Activated CD4-positive, CD25-positive, alpha-beta regulatory T cell treated with anti-CD3 and anti-CD28 coated beads, Interleukin-2, amount 50 U/mL, for 16 hours (primary cell): ENCODE data around the gene RBM18.

ENCODE experiments used
- DNase-seq: peaks from one replicate; pipeline ENCODE4 v3.0.0-alpha.2; 2020; ENCODE audit warnings: low read depth, low spot score

The RBM18 gene

DNA sequence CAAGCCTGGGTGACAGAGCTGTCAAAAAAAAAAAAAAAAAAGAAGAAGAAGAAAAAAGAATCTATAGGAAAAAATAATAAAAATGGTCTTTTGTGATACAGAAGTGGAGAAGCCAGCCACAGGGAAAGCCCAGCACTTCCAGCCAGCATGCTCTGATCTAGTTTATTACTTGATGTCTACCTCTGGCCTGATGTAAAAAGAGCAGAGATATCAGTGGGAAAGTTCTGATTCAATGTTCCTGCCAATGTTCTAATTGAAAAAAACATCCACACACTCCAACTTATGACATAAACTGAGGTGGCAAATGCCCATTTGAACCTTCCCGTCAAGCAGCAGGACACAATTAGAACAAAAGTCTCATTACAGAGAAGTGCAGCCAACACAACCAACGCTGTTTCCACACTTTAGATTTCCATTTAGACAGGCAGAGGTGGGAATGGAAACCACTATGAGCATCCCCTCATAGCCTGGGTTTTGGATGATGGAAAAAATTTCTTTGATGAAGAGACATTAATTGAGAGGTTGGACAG, 5.7 kb downstream of the RBM18 start:
- DNase-seq = no peak

DNA sequence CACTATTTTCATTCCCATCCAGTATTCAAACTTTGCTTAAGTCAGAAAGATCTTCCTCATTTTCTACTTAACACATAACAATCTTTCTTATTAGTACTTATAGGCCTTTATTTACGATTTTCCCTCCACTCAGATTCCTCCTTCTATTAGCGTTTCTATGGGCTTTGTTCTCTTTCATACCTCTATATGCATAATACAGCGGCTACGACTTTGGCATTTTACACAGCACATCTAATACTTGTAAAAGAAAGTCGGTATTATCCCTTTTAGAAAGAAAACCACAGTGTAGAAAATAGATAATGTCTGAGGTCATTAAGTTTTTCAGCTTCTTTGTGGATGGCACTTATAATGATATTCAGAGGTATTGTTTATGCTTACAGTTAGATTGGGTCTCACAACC, 8.4 kb downstream of the RBM18 start:
- no peak for DNase-seq

DNA sequence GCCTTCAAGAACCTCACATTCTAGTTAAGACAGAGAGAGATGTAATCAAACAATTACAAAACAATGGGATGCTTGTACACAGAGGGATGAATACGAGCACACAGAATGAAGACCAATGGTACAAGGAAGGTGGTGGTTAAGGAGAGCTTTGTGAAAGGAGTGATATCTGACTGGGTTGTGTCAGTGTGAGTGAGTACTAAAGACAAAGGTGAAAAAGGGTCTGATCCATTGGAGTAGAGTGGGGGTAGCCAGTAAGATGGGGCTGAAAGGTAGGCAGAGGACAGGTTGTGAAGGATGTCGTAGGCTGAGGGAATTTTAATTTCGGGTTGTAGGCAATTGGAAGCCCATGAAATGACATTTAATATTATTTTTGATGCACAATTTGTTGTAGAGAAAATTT, 9.9 kb downstream of the RBM18 start:
- no peak for DNase-seq

DNA sequence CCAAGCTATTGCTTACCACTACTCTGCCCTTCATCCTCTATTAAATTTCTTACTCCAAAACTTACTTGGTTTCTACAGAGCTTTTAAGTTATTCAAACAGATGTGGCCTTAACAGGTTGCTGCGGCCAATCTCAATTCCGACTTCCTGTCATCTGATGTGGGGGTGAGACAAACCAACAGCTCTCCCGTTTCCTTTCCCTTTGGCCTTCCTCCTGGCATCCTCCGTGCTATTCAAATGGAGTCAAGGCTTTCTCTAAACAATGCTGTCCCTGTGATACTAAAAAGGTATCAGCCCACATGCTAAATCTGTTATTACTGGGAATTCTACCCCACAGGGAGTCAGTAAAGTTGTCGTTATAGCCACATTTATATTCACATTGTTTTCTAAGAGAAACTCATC, 11.8 kb downstream of the RBM18 start:
- no peak for DNase-seq

DNA sequence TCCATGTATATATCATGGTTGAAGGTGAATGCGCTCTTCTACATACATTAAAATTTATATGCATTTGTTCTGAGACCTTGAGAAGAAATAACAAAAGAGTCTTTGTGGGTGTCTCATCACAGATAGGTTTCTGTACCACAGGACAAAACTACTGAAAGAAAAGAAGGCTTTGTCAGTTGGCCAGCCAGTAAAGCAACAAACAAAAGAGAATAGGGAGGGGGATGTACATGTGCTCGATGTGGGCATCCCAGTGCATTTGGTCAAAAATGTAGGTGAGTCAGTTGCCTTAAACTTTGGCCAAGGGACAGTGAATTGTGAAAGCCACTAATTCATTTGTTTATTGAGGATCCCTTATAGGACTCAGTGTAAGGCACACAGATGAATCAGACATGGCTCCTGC, 13.3 kb downstream of the RBM18 start:
- DNase-seq = no peak

DNA sequence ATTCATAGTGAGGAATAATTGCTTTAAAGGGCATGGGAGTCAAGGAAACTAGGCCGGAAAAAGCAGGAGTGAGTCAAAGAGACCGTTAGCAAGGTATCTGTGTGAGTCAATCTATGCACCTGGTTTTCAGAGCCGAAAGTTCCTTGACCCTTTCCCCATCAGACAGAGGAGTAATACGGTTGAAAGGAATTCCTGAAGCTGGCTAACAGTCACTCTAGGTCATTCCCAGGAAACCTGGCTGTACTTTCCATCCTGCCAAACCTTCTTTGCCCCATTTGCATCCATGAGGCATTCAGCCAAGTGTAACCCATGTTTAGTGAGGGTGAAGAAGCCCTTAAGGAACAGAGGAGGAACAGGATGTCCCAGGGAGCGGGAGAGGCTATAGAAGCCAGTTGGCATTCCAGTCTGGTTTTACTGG, 16.2 kb downstream of the RBM18 start:
- DNase-seq = no peak

DNA sequence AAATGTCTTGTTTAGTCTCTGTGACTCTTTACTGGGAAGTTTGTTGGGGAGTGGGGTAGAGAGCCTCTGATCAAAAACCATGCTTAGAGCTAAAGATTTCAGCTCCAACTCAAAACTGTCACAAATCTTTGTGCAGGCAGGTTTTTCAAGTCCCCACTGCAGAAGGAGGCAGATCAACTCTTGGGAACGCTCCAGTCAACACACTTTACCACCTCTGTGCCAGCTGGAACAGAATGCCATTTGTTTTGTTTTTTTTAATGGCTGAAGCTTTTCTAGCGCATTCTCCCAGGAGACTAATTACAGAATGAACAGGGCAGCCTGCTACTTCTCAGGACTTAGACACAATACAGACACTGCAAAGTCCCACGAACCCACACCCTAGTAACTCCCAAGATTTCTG, 18.0 kb downstream of the RBM18 start:
- no peak for DNase-seq

DNA sequence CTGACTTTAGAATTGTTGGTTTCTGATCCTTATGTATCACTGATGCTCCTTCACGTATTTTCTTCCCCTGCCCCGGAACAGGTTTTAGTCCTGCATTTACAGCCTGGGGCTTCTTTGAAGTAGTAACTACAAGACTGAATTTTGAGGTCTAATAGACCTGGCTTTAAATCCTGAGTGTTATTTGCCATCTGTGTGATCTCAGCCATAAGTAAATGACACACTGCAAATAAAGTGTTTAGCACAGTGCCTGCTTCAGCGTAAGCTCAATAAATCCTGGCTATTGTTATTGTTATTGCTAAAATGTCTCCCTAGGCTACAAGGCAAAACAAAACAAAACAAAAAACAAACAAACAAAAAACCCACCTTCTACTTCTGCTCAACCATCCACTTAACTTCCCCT, 20.3 kb downstream of the RBM18 start:
- no peak for DNase-seq

DNA sequence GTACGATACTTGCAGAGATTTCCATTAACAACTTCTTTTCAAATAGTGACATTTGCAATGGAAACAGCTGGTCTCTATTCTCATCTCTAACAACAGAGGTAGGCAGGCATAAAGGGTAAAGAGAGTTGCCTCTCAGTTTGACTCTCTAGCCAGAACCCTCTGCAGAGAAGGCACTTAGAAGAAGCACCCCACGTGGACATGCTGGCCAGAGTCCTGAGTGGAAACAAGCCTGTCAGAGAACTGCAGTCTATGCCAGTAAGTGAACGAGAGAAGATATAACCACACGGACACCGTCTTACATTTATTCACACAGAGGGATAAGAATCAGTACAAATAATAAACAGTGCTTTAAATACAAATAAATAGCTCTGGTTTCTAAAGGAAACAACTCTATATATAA, 24.9 kb downstream of the RBM18 start:
- DNase-seq = no peak

DNA sequence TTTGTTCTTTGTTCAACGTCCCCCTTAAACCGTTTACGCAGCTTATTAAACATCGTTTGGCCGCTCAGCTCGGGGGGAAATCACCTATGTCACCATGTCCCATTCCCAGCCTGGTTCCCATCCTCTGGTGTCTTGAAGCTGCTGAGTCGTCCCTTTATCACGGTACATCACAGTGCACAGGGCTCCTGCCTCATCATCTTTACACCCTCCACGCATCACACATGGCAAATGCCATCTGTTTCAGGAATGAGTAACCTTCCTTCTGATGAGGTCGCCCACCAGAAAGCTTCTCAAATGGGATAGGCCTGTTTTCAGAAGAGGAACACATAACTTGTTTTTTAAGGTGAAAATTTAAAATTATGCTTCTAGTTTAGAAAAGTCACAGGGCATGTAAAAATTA, 28.0 kb downstream of the RBM18 start:
- DNase-seq = no peak

DNA sequence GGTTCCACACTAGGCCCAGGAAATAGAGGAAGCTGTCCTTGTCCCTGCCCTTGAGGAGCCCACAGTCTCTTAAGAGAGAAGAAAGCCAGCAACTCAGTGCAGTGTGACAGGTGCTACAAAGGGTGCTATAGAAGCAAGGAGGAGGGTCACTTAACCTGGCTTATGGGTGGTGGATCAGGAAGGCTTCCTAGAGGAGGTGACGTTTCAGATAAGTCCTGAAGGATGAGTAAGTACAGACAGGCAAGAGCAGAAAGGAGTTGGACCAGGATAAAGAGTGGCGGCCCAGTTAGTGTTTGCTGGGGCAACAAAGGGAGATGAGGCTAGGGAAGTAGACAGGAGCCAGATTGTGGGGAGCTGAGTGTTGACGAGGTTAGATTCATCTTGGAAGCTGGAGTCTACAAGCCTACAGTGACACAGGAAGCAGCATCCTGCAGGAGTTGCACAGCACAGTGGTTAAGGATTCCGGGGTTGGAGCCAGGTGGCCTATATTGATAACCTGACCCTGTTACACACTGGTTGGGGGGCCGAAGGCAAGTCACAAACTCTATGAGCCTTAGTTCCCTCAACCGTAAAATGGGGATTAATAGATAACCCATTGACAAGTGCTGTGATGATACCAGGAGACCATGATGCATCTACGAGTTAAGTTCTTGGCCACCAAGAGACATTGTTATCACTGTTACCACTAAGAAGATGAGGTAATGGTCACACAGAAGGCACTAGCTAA, 30.5 kb downstream of the RBM18 start:
- DNase-seq = no peak

DNA sequence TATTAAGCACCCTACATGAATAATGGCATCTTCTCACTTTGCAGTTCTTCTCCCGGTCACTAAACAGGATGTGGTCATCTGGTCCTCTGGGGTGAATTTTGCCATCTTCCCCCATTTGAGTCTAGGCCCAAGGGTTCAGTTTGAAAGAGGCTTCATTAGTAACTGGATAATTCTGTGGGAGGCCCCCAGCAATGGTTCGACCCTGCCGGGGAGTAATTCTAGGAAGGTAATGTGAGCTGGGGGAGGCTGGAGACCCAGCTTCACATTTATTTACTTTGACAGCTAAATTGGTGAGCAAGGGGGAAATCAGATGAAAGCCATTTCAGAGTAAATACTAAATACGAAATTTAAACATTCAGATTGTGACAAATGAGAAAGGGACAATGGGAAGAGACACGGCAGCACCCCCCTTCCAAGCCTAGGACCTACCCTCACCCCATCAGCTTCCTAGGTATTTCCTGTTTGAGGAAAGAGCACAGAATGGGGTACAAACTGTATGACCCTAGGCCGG, 31.8 kb downstream of the RBM18 start:
- DNase-seq = no peak

DNA sequence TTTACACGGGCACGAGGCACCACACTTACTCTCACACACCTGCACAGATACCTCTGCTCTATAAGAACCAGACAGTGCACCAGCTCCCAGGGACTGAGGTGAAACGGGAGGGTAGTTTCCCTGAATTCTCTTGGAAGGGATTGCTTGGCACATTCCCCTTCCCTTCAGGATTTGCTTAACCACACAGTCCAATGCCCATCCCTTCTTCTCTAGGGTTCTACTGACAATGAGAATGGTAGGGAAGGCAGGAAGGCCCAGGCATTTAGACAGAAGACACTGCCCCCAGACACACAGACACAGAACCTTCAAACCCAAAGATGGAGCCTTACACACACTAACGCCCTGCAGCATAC, 35.2 kb downstream of the RBM18 start:
- no peak for DNase-seq

DNA sequence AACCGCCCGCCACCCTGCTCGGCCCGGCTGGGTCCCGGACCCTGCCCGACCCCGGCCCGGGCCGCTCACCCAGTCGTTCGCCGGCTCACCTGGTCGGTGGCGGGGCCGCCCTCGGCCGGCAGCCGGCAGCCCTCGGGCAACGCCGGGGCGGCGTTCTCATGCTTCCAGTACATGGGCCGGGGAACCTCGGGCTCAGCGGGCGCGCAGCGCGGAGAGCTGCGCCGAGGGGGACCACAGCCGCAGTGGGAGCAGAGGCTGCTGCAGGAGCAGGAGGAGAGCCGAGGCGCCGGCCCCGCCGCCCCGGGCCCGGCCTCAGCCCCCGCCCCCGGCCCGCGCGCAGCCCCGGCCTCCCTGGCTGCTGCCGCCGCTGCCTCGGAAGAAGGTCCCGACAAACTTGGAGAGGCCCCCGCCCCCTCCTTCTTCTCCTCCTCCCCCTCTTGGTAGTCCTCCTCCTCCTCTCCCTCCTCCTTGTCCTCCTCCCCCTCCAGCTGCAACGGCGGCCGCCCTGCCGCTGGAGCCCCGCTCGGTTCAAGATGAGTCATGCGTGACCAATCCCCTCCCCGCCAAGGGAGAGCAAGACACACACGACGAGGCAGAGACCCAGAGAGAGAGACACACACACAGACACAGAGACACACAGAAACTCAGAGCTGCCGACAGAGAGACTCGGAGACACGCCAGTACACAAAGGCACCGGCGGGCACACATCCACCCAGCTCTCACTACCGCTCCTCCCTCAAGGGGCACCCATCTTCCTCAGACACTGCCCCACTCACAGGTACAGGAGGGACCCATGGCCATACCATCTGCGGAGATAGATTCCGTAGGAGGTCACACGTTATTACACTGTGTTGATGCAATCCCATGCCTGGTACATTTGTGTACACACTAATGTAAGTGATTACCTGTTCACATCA, 35.8 kb downstream of the RBM18 start, which contains the start of gene LHX6:
LHX6 (minus strand) TSS at position 390 of the 917 bp plus-strand sequence; CDS start at position 173, 217 bp downstream.
- no peak for DNase-seq

DNA sequence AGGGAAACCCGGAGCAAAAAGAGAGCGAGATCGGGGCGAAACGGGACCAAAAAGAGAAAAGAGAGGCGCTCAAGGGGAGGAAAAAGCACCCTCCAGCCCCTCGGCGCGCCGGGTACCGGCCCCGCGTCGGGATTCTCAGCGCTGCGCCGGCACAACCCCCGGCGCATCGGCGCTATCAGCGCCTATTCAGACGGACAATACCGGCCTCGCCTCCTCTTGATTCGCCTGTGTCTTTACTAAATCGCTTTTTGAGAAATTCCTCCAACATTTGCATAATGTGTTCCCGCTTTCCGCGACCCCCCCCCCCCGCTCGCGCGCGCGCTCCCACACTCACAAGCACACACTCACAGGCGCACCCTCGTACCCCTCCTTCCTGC, 36.5 kb downstream of the RBM18 start:
- no peak for DNase-seq

DNA sequence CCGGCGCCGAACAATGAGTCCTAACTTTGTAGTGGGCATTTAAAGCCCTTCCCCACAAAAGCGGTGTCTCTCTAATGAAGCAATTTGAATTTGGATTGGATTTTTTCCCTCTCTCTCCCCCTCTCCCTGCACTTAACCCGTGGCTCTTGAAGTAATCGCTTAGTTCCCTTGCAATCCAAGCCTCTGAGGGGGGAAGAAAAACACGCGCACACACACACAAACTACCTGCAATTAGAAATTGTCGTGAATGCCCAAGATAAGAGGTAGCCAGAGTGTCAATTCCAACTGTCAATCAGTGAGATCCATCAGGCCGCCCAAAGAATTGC, 37.1 kb downstream of the RBM18 start:
- DNase-seq = no peak

DNA sequence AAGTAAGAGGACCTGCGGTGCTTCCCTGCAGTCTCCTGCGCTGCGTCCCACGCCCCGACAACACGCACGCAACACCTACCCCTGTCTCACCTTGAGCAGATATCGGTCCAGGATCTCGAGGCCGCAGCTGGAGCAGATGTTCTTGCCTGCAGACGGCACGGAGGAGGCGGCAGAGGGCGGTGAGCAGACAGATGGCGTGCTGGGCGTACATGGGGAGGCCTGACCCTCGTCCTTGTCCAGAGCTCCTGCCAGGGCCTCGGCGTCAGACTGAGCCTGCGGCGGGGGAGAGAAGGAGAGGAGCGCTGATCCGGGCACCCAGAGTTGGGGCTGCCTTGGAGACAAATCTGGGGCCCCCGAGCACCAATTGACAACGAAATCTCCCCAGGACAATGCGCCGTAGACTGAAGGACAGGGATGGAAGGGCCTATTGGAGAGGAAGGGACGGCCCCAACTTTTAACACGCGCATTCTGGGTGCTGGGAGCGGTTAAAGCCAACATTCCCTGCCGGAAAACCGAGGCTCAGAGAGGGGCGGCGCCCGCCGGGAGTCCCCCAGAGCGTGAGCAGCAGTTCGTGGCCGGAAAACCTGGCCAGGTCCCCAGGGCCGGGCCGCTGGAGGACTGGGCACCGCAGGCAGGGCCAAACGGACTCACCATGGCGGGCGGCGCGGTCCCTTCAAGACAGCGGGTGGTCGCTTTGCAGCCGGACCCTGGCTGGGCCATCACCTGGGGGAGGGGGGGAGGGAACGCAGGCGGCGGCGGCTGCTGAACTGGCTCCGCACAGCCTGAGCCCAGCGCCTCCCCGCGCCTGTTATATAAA, 37.7 kb downstream of the RBM18 start:
- DNase-seq = no peak

DNA sequence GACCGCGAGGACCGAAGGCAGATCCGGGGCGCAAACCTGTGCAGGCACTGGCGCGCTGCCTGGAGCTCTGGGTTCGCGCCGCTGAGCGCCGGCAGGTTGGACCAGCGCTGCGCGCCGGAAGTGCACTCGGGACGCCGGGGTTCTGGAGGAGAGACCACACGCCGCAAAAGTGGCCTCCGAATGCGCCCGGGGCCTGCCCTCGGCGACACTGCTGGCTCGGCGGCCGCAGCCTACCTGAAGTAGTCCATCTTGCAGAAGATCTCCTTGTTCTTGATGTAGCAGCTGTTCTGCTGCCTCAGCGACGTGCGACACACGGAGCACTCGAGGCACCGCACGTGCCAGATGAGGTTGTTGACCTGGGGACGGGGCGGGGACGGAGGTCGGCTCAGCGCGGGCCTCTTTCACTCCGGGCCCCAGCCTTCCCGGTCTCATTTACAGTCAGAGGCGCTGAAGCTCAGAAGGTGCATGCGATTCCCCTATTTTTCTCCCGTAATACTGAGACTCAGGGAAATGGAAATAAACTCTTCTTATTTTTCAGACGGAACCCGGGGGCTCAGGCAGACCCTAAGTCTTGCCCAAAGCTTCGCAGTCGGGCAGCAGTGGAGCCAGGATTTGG, 38.4 kb downstream of the RBM18 start:
- no peak for DNase-seq

DNA sequence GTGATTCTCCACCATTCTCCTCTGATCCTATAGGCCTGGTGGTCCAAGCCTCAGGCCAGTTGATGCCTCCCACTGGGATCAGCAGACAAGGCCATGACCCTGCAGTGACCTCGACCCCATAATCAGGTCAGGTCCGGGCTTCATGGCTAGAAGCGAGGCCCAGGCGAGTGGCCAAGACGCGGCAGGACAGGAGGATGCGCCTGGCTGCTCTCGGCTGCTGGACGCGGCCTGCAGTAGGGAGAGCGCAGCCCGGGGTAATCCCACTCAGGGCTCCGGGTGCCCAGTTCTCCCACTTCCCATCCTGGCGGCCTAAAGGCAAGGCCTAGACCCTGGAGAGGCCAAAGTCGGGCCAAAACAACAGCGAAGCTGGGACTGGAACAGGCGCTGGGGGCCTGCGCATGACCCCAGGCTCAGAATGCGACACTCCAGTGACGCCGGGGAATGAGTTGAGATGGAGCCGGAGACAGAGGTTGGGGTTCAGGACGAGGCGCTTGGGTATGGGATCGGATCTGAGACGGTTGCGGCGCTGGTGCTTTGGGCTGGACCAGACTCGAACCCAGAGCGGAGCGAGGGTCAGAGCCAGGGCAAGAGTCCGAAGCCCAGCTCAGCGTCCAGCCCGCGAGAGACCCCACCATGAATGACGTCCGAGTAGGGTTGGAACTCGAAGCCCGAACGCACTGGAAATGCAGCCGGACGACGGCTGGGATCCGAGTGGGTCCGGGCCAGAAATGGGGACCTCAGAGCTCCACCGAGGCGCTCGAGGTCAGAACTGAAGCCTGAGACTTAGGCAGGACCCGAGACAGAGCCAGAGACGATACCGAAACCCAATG, 39.1 kb downstream of the RBM18 start:
- DNase-seq = no peak

DNA sequence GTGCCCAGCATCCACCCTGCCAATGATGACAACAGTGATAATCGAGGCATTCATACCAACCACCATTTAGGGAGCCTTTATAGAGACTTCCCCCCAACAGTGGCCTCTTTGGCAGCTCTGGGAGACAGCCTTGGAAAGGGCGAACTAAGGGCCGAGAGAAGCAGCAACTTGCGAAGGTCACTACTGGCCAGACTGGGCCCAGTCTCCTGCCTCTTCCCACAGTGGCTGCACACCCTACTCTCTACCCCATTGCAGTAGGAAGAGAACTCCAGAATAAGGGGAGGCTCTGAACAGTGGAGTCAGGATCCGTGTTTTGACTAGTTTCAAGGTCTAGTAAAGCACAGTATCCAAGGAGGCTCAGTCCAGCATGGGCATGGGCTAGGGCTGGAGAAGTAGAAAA, 41.2 kb downstream of the RBM18 start:
- no peak for DNase-seq

DNA sequence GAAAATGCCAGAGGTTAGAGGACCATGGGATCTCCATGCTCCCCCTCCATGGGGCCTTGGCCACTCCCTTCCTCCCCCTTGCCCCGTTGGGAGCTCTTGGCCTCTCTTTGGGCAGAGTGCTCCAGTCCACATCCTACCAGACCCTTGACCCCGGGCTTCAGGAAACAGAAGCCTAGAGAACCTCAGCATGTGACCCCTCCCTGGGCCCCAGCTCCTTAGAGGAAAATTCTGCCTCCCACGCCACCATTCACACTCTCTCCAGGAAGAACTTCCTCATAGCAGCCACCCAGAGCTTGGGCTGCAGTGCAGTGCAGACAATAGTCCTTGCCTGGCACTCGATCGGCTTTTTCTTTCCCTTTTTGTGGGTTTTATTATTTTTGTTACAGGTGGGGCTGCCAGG, 41.8 kb downstream of the RBM18 start:
- no peak for DNase-seq
